CD4-positive, alpha-beta T cell treated with Interferon alpha-2 for 1 hour (primary cell): ENCODE measurements around the gene GPATCH2.
A peak's percentile ranks its signal among the peaks of the same experiment; 100 is the strongest.
"Not testable (repeated sequence)": the region's sequence is repeated elsewhere in the genome, so short reads cannot be mapped to it uniquely, and the experiment has no call there.

Experiments used
- DNase-seq, 2 donors: peaks; one replicate each; pipeline ENCODE4 v3.0.0-alpha.2; 2020 to 2022

The GPATCH2 gene

GRCh38 chr1:217524787-217525520, 105.9 kb downstream of the GPATCH2 start:
- no peak for DNase-seq

- DNase-seq: not testable (repeated sequence)
Measured at GRCh38 chr1:217523921-217524320, 107.0 kb downstream of the GPATCH2 start.

- no peak for DNase-seq
Measured at GRCh38 chr1:217522277-217522676, 108.6 kb downstream of the GPATCH2 start.

GRCh38 chr1:217521317-217521716, 109.6 kb downstream of the GPATCH2 start:
- no peak for DNase-seq

GRCh38 chr1:217506878-217507277, 124.0 kb downstream of the GPATCH2 start:
- DNase-seq: no peak

GRCh38 chr1:217498209-217498608, 132.7 kb downstream of the GPATCH2 start:
- DNase-seq: no peak

- no peak for DNase-seq
Measured at GRCh38 chr1:217495249-217495648, 135.6 kb downstream of the GPATCH2 start.

- DNase-seq: no peak
Measured at GRCh38 chr1:217494767-217495166, 136.1 kb downstream of the GPATCH2 start.

- DNase-seq: no peak
Measured at GRCh38 chr1:217493290-217493689, 137.6 kb downstream of the GPATCH2 start.

GRCh38 chr1:217484871-217485270, 146.0 kb downstream of the GPATCH2 start:
- DNase-seq: no peak

- DNase-seq: peak in 1 of 2 donors; percentile 2
Measured at GRCh38 chr1:217482356-217483102, 148.4 kb downstream of the GPATCH2 start.

GRCh38 chr1:217478450-217478849, 152.4 kb downstream of the GPATCH2 start:
- no peak for DNase-seq

- DNase-seq: no peak
Measured at GRCh38 chr1:217472915-217473314, 158.0 kb downstream of the GPATCH2 start.

GRCh38 chr1:217471403-217471802, 159.5 kb downstream of the GPATCH2 start:
- no peak for DNase-seq

- DNase-seq: no peak
Measured at GRCh38 chr1:217469983-217470382, 160.9 kb downstream of the GPATCH2 start.

- DNase-seq: no peak
Measured at GRCh38 chr1:217465102-217465501, 165.8 kb downstream of the GPATCH2 start.

- no peak for DNase-seq
Measured at GRCh38 chr1:217462666-217463065, 168.2 kb downstream of the GPATCH2 start.

GRCh38 chr1:217462159-217462558, 168.7 kb downstream of the GPATCH2 start:
- no peak for DNase-seq

- DNase-seq: no peak
Measured at GRCh38 chr1:217457016-217457415, 173.9 kb downstream of the GPATCH2 start.

- no peak for DNase-seq
Measured at GRCh38 chr1:217456261-217456660, 174.6 kb downstream of the GPATCH2 start.

- DNase-seq: no peak
Measured at GRCh38 chr1:217453816-217454215, 177.1 kb downstream of the GPATCH2 start.

GRCh38 chr1:217449370-217449769, 181.5 kb downstream of the GPATCH2 start:
- no peak for DNase-seq

GRCh38 chr1:217443845-217444244, 187.0 kb downstream of the GPATCH2 start:
- no peak for DNase-seq

GRCh38 chr1:217437376-217437775, 193.5 kb downstream of the GPATCH2 start:
- DNase-seq: no peak
